PC-3 (cell line): ENCODE measurements around the gene SRRM3. TPM values are rescaled to one million over a fixed set of nuclear protein-coding genes. Genes with fewer than 3 reads are reported as not detected.

ENCODE experiments used
- ATAC-seq: fragments of 200-7000 bp; cut with Tn5 transposase; 2 replicates; pipeline ENCODE4 v1.9.1; 2020; ENCODE audit warnings: mild to moderate bottlenecking, moderate library complexity
- BruUV-seq: library from RNA; stranded (reverse); fragments of 400-500 nt; replicated peaks from 2 replicates; lab custom pipeline; 2021; lab: Mats Ljungman, UMichigan
- CTCF ChIA-PET: fragments of 300-600 bp; sonication (Branson Sonifier 250); formaldehyde crosslinking; loops from one replicate; lab custom pipeline; 2022; ENCODE audit warnings: antibody characterized with exemption; lab: Charles Lee
- POLR2A ChIA-PET: fragments of 300-600 bp; sonication (Branson Sonifier 250); formaldehyde crosslinking; loops from one replicate; lab custom pipeline; 2022; ENCODE audit warnings: antibody characterized with exemption; ENCODE audit not compliant: unreplicated experiment; lab: Charles Lee
- DNase-seq: peaks from one replicate; pipeline ENCODE4 v3.0.0-alpha.2; 2015
- H2AFZ ChIP-seq: fragments of 300-600 bp; sonication (generic); 2 replicates; pipeline ENCODE4 v1.6.0; 2016; ENCODE audit warnings: antibody characterized with exemption, low read length
- H3F3A ChIP-seq: fragments of 300-600 bp; sonication (generic); one replicate; pipeline ENCODE4 v1.6.0; 2017; ENCODE audit warnings: antibody characterized with exemption, low read length, control low read depth, mild to moderate bottlenecking; ENCODE audit not compliant: unreplicated experiment
- H3K27ac ChIP-seq: fragments of 300-600 bp; sonication (generic); 2 replicates; pipeline ENCODE4 v1.5.1; 2016; ENCODE audit warnings: mild to moderate bottlenecking, low read length
- H3K27me3 ChIP-seq: fragments of 300-600 bp; sonication (generic); 2 replicates; pipeline ENCODE4 v1.6.1; 2016; ENCODE audit warnings: low read length, mixed read lengths
- H3K36me3 ChIP-seq: fragments of 300-600 bp; sonication (generic); 2 replicates; pipeline ENCODE4 v1.6.1; 2016; ENCODE audit warnings: low read depth, mixed run types, low read length, mixed read lengths
- H3K4me1 ChIP-seq: fragments of 300-600 bp; sonication (generic); 2 replicates; pipeline ENCODE4 v1.5.1; 2016; ENCODE audit warnings: low read length; ENCODE audit not compliant: insufficient read depth
- H3K4me2 ChIP-seq: fragments of 300-600 bp; sonication (generic); 2 replicates; pipeline ENCODE4 v1.6.0; 2016; ENCODE audit warnings: low read length
- H3K4me3 ChIP-seq: fragments of 300-600 bp; sonication (generic); 2 replicates; pipeline ENCODE4 v1.5.1; 2016; ENCODE audit warnings: mild to moderate bottlenecking, low read length, mixed read lengths
- H3K79me2 ChIP-seq: fragments of 300-600 bp; sonication (generic); 2 replicates; pipeline ENCODE4 v1.6.1; 2017; ENCODE audit warnings: low read length, mixed read lengths
- H3K9ac ChIP-seq: fragments of 300-600 bp; sonication (generic); 2 replicates; pipeline ENCODE4 v1.6.0; 2016; ENCODE audit warnings: mild to moderate bottlenecking, low read length
- H3K9me2 ChIP-seq: fragments of 300-600 bp; sonication (generic); replicated peaks from 2 replicates; pipeline ENCODE4 v1.6.1; 2016; ENCODE audit warnings: mixed run types, low read length, mixed read lengths
- H3K9me3 ChIP-seq: fragments of 300-600 bp; sonication (generic); 2 replicates; pipeline ENCODE4 v1.6.1; 2016; ENCODE audit warnings: low read length, mixed read lengths
- H4K20me1 ChIP-seq: fragments of 300-600 bp; sonication (generic); 2 replicates; pipeline ENCODE4 v1.6.1; 2016; ENCODE audit warnings: low read length, mixed read lengths
- EZH2 ChIP-seq: fragments of 300-600 bp; sonication (generic); IDR thresholded peaks from one replicate; pipeline ENCODE4 v1.6.1; 2017; ENCODE audit warnings: antibody characterized with exemption, mild to moderate bottlenecking, low read length; ENCODE audit not compliant: unreplicated experiment
- EZH2phosphoT487 ChIP-seq: fragments of 300-600 bp; sonication (generic); IDR thresholded peaks from 2 replicates; pipeline ENCODE4 v1.6.1; 2018; ENCODE audit warnings: mild to moderate bottlenecking, antibody characterized with exemption, low read length, borderline replicate concordance
- intact Hi-C: fragments of 100-400 bp; cut with micrococcal nuclease; formaldehyde crosslinking; loops from 2 replicates; pipeline ENCODE4 v1.9.0; 2023
- total RNA-seq: library from RNA; depleted of rRNA; stranded (reverse); fragments of >200 nt; gene quantifications from 2 replicates; pipeline ENCODE4 v1.2.3, GENCODE V29; 2014
- TF ChIP-seq, protein P1 (sequence below): fragments of 300-600 bp; sonication (generic); conservative IDR thresholded peaks from 2 replicates; pipeline ENCODE4 v1.5.1; 2017; ENCODE audit warnings: antibody characterized with exemption, low read depth, mild to moderate bottlenecking, low read length

The SRRM3 gene
- total RNA-seq, 1 experiment from 2014 or later: 0.66 TPM

GRCh38 chr7:76327610-76328009 is 125.9 kb downstream of the SRRM3 start:
- H3K79me2 ChIP-seq: peaks cover 81% of the 10 kb centered on the region
- intact Hi-C loops: no loop called here
- BruUV-seq: no TSS peak
- no peaks in the 10 kb centered on the region for H3K27me3 ChIP-seq
- no peaks in the 10 kb centered on the region for H3K4me1 ChIP-seq
- no peak overlapping the region for H3K9ac ChIP-seq
- peaks cover 53% of the 10 kb centered on the region for H4K20me1 ChIP-seq
- no peak overlapping the region for H3K4me3 ChIP-seq
- no peak overlapping the region for H2AFZ ChIP-seq
- ChIA-PET CTCF (no interaction called here), POLR2A (no interaction called here)
- DNase-seq (no peak), ATAC-seq (no peak)
- no peaks in the 10 kb centered on the region for H3K9me3 ChIP-seq
- H3K36me3 ChIP-seq: peaks cover 52% of the 10 kb centered on the region
- H3K9me2 ChIP-seq: no peaks in the 10 kb centered on the region
- no peak overlapping the region for H3K4me2 ChIP-seq
- H3F3A ChIP-seq: peaks cover 11% of the 10 kb centered on the region
- no peak overlapping the region for H3K27ac ChIP-seq
- TF ChIP-seq EZH2 (no peak), EZH2phosphoT487 (no peak)
- TF ChIP-seq, protein P1, sequence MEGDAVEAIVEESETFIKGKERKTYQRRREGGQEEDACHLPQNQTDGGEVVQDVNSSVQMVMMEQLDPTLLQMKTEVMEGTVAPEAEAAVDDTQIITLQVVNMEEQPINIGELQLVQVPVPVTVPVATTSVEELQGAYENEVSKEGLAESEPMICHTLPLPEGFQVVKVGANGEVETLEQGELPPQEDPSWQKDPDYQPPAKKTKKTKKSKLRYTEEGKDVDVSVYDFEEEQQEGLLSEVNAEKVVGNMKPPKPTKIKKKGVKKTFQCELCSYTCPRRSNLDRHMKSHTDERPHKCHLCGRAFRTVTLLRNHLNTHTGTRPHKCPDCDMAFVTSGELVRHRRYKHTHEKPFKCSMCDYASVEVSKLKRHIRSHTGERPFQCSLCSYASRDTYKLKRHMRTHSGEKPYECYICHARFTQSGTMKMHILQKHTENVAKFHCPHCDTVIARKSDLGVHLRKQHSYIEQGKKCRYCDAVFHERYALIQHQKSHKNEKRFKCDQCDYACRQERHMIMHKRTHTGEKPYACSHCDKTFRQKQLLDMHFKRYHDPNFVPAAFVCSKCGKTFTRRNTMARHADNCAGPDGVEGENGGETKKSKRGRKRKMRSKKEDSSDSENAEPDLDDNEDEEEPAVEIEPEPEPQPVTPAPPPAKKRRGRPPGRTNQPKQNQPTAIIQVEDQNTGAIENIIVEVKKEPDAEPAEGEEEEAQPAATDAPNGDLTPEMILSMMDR: no peak

DNA sequence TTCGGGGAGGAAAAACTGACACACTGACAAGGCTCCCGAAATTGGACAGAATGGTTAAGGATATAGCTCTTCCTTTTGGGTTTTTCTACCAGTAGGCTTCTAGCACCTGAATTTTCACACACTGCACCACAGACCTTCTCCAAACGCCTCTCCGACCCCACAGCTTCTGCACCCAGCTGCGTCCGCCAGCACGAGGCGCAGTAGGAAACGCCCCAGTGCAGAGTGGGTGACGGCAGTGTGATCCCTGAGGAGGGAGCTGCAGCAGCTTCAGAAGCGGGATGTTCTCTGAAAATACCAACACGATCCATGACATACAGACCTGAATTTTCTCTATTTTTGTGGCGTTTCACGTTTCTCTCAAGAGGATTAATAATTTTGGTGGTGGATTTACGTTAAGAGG is 126.7 kb downstream of the SRRM3 start:
- no TSS peak for BruUV-seq
- no peaks in the 10 kb centered on the region for H3K4me1 ChIP-seq
- POLR2A ChIA-PET: no interaction called here

GRCh38 chr7:76329479-76329878 is 127.8 kb downstream of the SRRM3 start:
- no peak overlapping the region for H2AFZ ChIP-seq
- no peaks in the 10 kb centered on the region for H3K27me3 ChIP-seq
- no TSS peak for BruUV-seq
- POLR2A ChIA-PET: no interaction called here
- CTCF ChIA-PET: interaction anchor here (0.7 kb wide), 1 partner anchor 152 kb away, joined by 4 read pairs; no protein-coding TSS in a partner anchor
- H4K20me1 ChIP-seq: peaks cover 65% of the 10 kb centered on the region
- H3K9me3 ChIP-seq: no peaks in the 10 kb centered on the region
- H3K27ac ChIP-seq: no peak overlapping the region
- no peaks in the 10 kb centered on the region for H3K9me2 ChIP-seq
- H3K9ac ChIP-seq: no peak overlapping the region
- ATAC-seq (no peak), DNase-seq (no peak)
- H3K79me2 ChIP-seq: peaks cover 98% of the 10 kb centered on the region
- 0 out of 2 replicates have a peak, but pooled peaks cover 4% of the 10 kb centered on the region for H3K4me1 ChIP-seq
- intact Hi-C loops: no loop called here
- TF ChIP-seq, protein P1: no peak
- no peak for TF ChIP-seq EZH2
- no peak for TF ChIP-seq EZH2phosphoT487
- H3F3A ChIP-seq: peaks cover 8% of the 10 kb centered on the region
- peaks cover 61% of the 10 kb centered on the region for H3K36me3 ChIP-seq
- H3K4me2 ChIP-seq: no peak overlapping the region
- no peak overlapping the region for H3K4me3 ChIP-seq

More for the DNA sequence above, 126.7 kb downstream of the SRRM3 start:
- H3K79me2 ChIP-seq: peaks cover 88% of the 10 kb centered on the region
- H3K4me3 ChIP-seq: no peak overlapping the region
- H2AFZ ChIP-seq: no peak overlapping the region
- H3F3A ChIP-seq: peaks cover 8% of the 10 kb centered on the region
- intact Hi-C loops: no loop called here
- no peak overlapping the region for H3K27ac ChIP-seq
- H3K9me2 ChIP-seq: no peaks in the 10 kb centered on the region
- peaks cover 56% of the 10 kb centered on the region for H3K36me3 ChIP-seq
- CTCF ChIA-PET: interaction anchor here (0.5 kb wide), 1 partner anchor 31 kb away, joined by 4 read pairs; the partner anchor contains the start of gene YWHAG
- peaks cover 54% of the 10 kb centered on the region for H4K20me1 ChIP-seq
- no peaks in the 10 kb centered on the region for H3K27me3 ChIP-seq
- TF ChIP-seq EZH2 (no peak), EZH2phosphoT487 (no peak)
- TF ChIP-seq, protein P1: no peak
- no peak overlapping the region for H3K4me2 ChIP-seq
- no peak for ATAC-seq
- no peaks in the 10 kb centered on the region for H3K9me3 ChIP-seq
- no peak for DNase-seq
- no peak overlapping the region for H3K9ac ChIP-seq
